ENCODE data around the gene TDRD10. TPM values are rescaled to one million over a fixed set of nuclear protein-coding genes. Genes with fewer than 3 reads are reported as not detected.
"Not testable (repeated sequence)": the region's sequence is repeated elsewhere in the genome, so short reads cannot be mapped to it uniquely, and the experiment has no call there.

The TDRD10 gene
- total RNA-seq, 1 donor from 2014 or later = not detected

- peaks cover 6% of the 10 kb centered on the region for H3K27me3 Mint-ChIP-seq (ENCODE audit: unreplicated experiment)
- peaks cover 6% of the 10 kb centered on the region for H3K9me3 Mint-ChIP-seq (ENCODE audit: unreplicated experiment)
- H3K27ac Mint-ChIP-seq (ENCODE audit: unreplicated experiment) = no peak overlapping the region
- no peaks in the 10 kb centered on the region for H3K36me3 Mint-ChIP-seq (ENCODE audit: unreplicated experiment)
- TF ChIP-seq CTCF (IDR thresholded peaks at IDR 0.05; ENCODE audit: partially characterized antibody, unreplicated experiment) = no peak
- H3K4me3 Mint-ChIP-seq (ENCODE audit: unreplicated experiment) = no peak overlapping the region
- no peak for DNase-seq
- H3K4me1 Mint-ChIP-seq (ENCODE audit: low read depth, unreplicated experiment) = peaks cover 8% of the 10 kb centered on the region
Observed at GRCh38 chr1:154485910-154486496, 16.0 kb upstream of the TDRD10 start.

GRCh38 chr1:154486756-154487155, 15.3 kb upstream of the TDRD10 start:
- H3K4me3 Mint-ChIP-seq (ENCODE audit: unreplicated experiment); H3K36me3 Mint-ChIP-seq (ENCODE audit: unreplicated experiment); DNase-seq; H3K27ac Mint-ChIP-seq (ENCODE audit: unreplicated experiment); H3K4me1 Mint-ChIP-seq (ENCODE audit: low read depth, unreplicated experiment); H3K9me3 Mint-ChIP-seq (ENCODE audit: unreplicated experiment); H3K27me3 Mint-ChIP-seq (ENCODE audit: unreplicated experiment): not testable (repeated sequence)

- TF ChIP-seq CTCF (IDR thresholded peaks at IDR 0.05; ENCODE audit: partially characterized antibody, unreplicated experiment) = no peak
- Mint-ChIP-seq H3K4me3 (ENCODE audit: unreplicated experiment) (no peak overlapping the region), H3K27ac (ENCODE audit: unreplicated experiment) (no peak overlapping the region), H3K36me3 (ENCODE audit: unreplicated experiment) (no peaks in the 10 kb centered on the region), H3K9me3 (ENCODE audit: unreplicated experiment) (peaks cover 2% of the 10 kb centered on the region), H3K4me1 (ENCODE audit: low read depth, unreplicated experiment) (peaks cover 8% of the 10 kb centered on the region), H3K27me3 (ENCODE audit: unreplicated experiment) (peaks cover 1% of the 10 kb centered on the region)
- no peak for DNase-seq
Observed at GRCh38 chr1:154488922-154489321, 13.1 kb upstream of the TDRD10 start.

DNA sequence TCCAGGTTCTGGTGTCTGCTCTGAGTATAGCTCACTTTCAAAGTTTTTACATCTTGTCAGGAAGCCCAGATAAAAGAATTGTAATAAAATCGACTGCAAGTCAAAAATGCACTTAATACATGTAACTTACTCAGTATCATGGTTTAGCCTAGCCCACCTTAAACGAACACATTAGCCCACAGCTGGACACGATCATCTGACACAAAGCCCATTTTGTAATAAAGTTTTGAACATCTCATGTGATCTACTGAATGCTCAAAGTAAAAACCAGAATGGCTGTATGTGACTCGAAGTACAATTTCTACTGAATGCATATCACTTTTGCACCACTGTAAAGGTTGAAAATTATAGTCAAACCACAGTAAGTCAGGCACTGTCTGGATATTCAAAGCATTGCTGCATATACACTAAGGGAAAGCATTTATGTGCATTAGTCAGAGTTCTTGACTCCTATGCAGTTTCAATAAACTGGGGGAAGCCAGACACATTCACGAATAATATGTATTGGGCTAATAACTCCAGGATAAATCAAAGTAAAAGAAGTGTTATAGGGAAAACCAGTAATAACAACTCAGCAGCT, 12.2 kb upstream of the TDRD10 start:
- no peak overlapping the region for H3K27ac Mint-ChIP-seq (ENCODE audit: unreplicated experiment)
- TF ChIP-seq CTCF (IDR thresholded peaks at IDR 0.05; ENCODE audit: partially characterized antibody, unreplicated experiment) = no peak
- H3K36me3 Mint-ChIP-seq (ENCODE audit: unreplicated experiment) = no peaks in the 10 kb centered on the region
- peaks cover 8% of the 10 kb centered on the region for H3K4me1 Mint-ChIP-seq (ENCODE audit: low read depth, unreplicated experiment)
- peaks cover 2% of the 10 kb centered on the region for H3K9me3 Mint-ChIP-seq (ENCODE audit: unreplicated experiment)
- H3K27me3 Mint-ChIP-seq (ENCODE audit: unreplicated experiment) = peaks cover 1% of the 10 kb centered on the region
- DNase-seq = no peak
- no peak overlapping the region for H3K4me3 Mint-ChIP-seq (ENCODE audit: unreplicated experiment)

GRCh38 chr1:154490317-154490716, 11.7 kb upstream of the TDRD10 start:
- peaks cover 1% of the 10 kb centered on the region for H3K27me3 Mint-ChIP-seq (ENCODE audit: unreplicated experiment)
- peaks cover 2% of the 10 kb centered on the region for H3K9me3 Mint-ChIP-seq (ENCODE audit: unreplicated experiment)
- no peak overlapping the region for H3K4me3 Mint-ChIP-seq (ENCODE audit: unreplicated experiment)
- TF ChIP-seq CTCF (IDR thresholded peaks at IDR 0.05; ENCODE audit: partially characterized antibody, unreplicated experiment) = no peak
- DNase-seq = no peak
- no peak overlapping the region for H3K27ac Mint-ChIP-seq (ENCODE audit: unreplicated experiment)
- H3K4me1 Mint-ChIP-seq (ENCODE audit: low read depth, unreplicated experiment) = peaks cover 8% of the 10 kb centered on the region
- no peaks in the 10 kb centered on the region for H3K36me3 Mint-ChIP-seq (ENCODE audit: unreplicated experiment)

Measured in glutamatergic neuron (in vitro differentiated cells).